Liver (tissue), 9 donors: Measurements from ENCODE around the gene AKAP13. TPM values are rescaled to one million over a fixed set of nuclear protein-coding genes. Genes with fewer than 3 reads are reported as not detected.

Experiments used
- DNase-seq: peaks from one replicate; pipeline ENCODE4 v3.0.0-alpha.2; 2017; ENCODE audit warnings: low spot score
- H3K27ac ChIP-seq, 2 donors: one replicate each; pipeline ENCODE4 v1.7.0; 2013; ENCODE audit warnings: inconsistent platforms in 2 of 2, low read length in 2 of 2, control low read depth in 1 of 2, low read depth in 1 of 2, mild to moderate bottlenecking in 1 of 2
- H3K27me3 ChIP-seq, 4 donors: one replicate each; pipeline versions ENCODE4 v1.6.1 to v1.7.0; 2013; ENCODE audit warnings: low read length in 3 of 4, inconsistent platforms in 1 of 4, mild to moderate bottlenecking in 1 of 4, moderate library complexity in 1 of 4; ENCODE audit not compliant: control insufficient read depth in 4 of 4, insufficient read depth in 4 of 4
- H3K36me3 ChIP-seq, 4 donors: one replicate each; pipeline versions ENCODE4 v1.6.1 to v1.7.0; 2013; ENCODE audit warnings: low read length in 3 of 4, mild to moderate bottlenecking in 3 of 4, low read depth in 1 of 4, moderate library complexity in 1 of 4; ENCODE audit not compliant: control insufficient read depth in 4 of 4, insufficient read depth in 3 of 4
- H3K4me1 ChIP-seq, 4 donors: one replicate each; pipeline versions ENCODE4 v1.6.1 to v1.7.0; 2013; ENCODE audit warnings: low read length in 3 of 4, mild to moderate bottlenecking in 3 of 4, moderate library complexity in 1 of 4; ENCODE audit not compliant: control insufficient read depth in 4 of 4, insufficient read depth in 4 of 4
- H3K4me3 ChIP-seq, 3 donors: one replicate each; pipeline versions ENCODE4 v1.6.1 to v1.7.0; 2013; ENCODE audit warnings: low read length in 3 of 3, control low read depth in 1 of 3, low read depth in 1 of 3, mild to moderate bottlenecking in 1 of 3
- H3K9ac ChIP-seq, 2 donors: one replicate each; pipeline ENCODE4 v1.7.0; 2013; ENCODE audit warnings: low read length in 2 of 2, mild to moderate bottlenecking in 2 of 2, moderate library complexity in 2 of 2, control low read depth in 1 of 2, low read depth in 1 of 2
- H3K9me3 ChIP-seq, 4 donors: one replicate each; pipeline versions ENCODE4 v1.6.1 to v1.7.0; 2013; ENCODE audit warnings: low read length in 3 of 4; ENCODE audit not compliant: control insufficient read depth in 4 of 4
- EGR1 ChIP-seq, 2 donors: IDR thresholded peaks; 2 replicates each; pipeline ENCODE4 v1.6.1; 2016 to 2018; ENCODE audit warnings: antibody characterized with exemption in 2 of 2, low read depth in 2 of 2
- FOXA1 ChIP-seq: IDR thresholded peaks from 2 replicates; pipeline ENCODE4 v1.6.1; 2016; ENCODE audit warnings: antibody characterized with exemption
- FOXA2 ChIP-seq: IDR thresholded peaks from 2 replicates; pipeline ENCODE4 v1.6.1; 2016; ENCODE audit warnings: antibody characterized with exemption
- GABPA ChIP-seq, 2 donors: IDR thresholded peaks in 1 of 2; conservative IDR thresholded peaks in 1 of 2; 2 replicates each; pipeline ENCODE4 v1.6.1; 2016; ENCODE audit warnings: antibody characterized with exemption in 2 of 2, mild to moderate bottlenecking in 1 of 2, moderate library complexity in 1 of 2
- HNF4A ChIP-seq, 2 donors: conservative IDR thresholded peaks; 2 replicates each; pipeline ENCODE4 v1.6.1; 2016; ENCODE audit warnings: antibody characterized with exemption in 2 of 2, mild to moderate bottlenecking in 2 of 2
- HNF4G ChIP-seq: IDR thresholded peaks from 2 replicates; pipeline ENCODE4 v1.6.1; 2016; ENCODE audit warnings: antibody characterized with exemption
- JUND ChIP-seq, 2 donors: IDR thresholded peaks; 2 replicates each; pipeline ENCODE4 v1.6.1; 2016; ENCODE audit warnings: antibody characterized with exemption in 2 of 2
- NR2F2 ChIP-seq: IDR thresholded peaks from 2 replicates; pipeline ENCODE4 v1.6.1; 2016; ENCODE audit warnings: antibody characterized with exemption
- RAD21 ChIP-seq, 2 donors: IDR thresholded peaks; 2 replicates each; pipeline ENCODE4 v1.6.1; 2016; ENCODE audit warnings: antibody characterized with exemption in 2 of 2, mild to moderate bottlenecking in 2 of 2
- RXRA ChIP-seq, 2 donors: IDR thresholded peaks; 2 replicates each; pipeline ENCODE4 v1.6.1; 2017 to 2018; ENCODE audit warnings: antibody characterized with exemption in 2 of 2, mild to moderate bottlenecking in 1 of 2
- SP1 ChIP-seq: IDR thresholded peaks from 2 replicates; pipeline ENCODE4 v1.6.1; 2018; ENCODE audit warnings: antibody characterized with exemption, mild to moderate bottlenecking
- TAF1 ChIP-seq: conservative IDR thresholded peaks from 2 replicates; pipeline ENCODE4 v1.6.1; 2016; ENCODE audit warnings: antibody characterized with exemption, mild to moderate bottlenecking
- YY1 ChIP-seq: IDR thresholded peaks from 2 replicates; pipeline ENCODE4 v1.6.1; 2016; ENCODE audit warnings: antibody characterized with exemption, mild to moderate bottlenecking
- WGBS: extraction: QIAGEN DNeasy Blood & Tissue Kit; methylation state at CpG from one replicate; pipeline ENCODE4 v1.1.7; 2013; 5-methylcytosine and 5-hydroxymethylcytosine counted together
- polyA plus RNA-seq, 2 donors: library from polyadenylated mRNA; stranded (reverse) in 1 of 2; unstranded in 1 of 2; fragments of 200-250 nt in 1 of 2; fragments of >200 nt in 1 of 2; fragmentation: Nextera tagmentation in 1 of 2; extraction: Ambion mirVana in 1 of 2; gene quantifications; one replicate each; pipeline versions ENCODE4 v1.2.1 to v1.2.3, GENCODE V29; 2013 to 2015
- total RNA-seq, 2 donors: library from RNA; depleted of rRNA; stranded (reverse); fragments of >200 nt; gene quantifications; one replicate each; pipeline ENCODE4 v1.2.3, GENCODE V29; 2014
- TF ChIP-seq, protein P1 (sequence below): IDR thresholded peaks from 2 replicates; pipeline ENCODE4 v1.6.1; 2016; ENCODE audit warnings: antibody characterized with exemption, mild to moderate bottlenecking
- TF ChIP-seq, protein P2 (sequence below): IDR thresholded peaks from 2 replicates; pipeline ENCODE4 v1.6.1; 2016; ENCODE audit warnings: antibody characterized with exemption
- TF ChIP-seq, protein P3 (sequence below): fragments of 150-350 bp; IDR thresholded peaks from 2 replicates; pipeline ENCODE4 v1.5.1; 2017; ENCODE audit warnings: improper control_type of control experiment, low read depth, low read length; ENCODE audit not compliant: missing input control
- TF ChIP-seq, protein P4 (sequence below): IDR thresholded peaks from 2 replicates; pipeline ENCODE4 v1.6.1; 2016; ENCODE audit warnings: antibody characterized with exemption
- TF ChIP-seq, protein P5 (sequence below): IDR thresholded peaks from 2 replicates; pipeline ENCODE4 v1.6.1; 2016; ENCODE audit warnings: antibody characterized with exemption
- donor health status: healthy.
- donor health status: healthy.
- donor health status: healthy.
- donor health status: healthy.
- donor health status: healthy.

Gene AKAP13
- total and polyA plus RNA-seq, 4 donors, result 18.6 to 92.3 (median 37.4) TPM

DNA sequence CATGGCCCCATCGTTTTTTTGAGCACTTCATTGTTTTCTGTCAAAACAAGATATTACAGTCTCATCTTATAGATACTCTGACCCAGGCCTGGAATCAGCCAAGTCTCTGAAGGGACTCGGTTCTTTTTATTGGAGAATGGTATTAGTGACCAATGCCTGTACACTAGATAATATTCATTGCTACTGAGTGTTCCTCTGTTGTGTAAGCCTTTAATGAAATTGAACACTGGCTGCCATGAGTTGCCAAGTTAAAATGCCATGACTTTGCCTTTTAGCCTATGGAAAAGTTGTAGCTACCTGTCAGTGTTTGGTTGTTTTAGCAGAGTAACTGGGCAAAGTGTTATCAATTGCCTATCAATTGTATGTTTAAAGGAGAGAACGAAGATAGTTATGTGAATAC, 134.0 kb downstream of the AKAP13 start:
- no peaks in the 10 kb centered on the region for H3K36me3 ChIP-seq
- H3K4me1 ChIP-seq, result peaks cover 0 to 5% (median 4%) of the 10 kb centered on the region in 4 donors
- DNase-seq, result no peak
- H3K9ac ChIP-seq, result no peak overlapping the region
- no peak overlapping the region for H3K27ac ChIP-seq
- no peaks in the 10 kb centered on the region for H3K27me3 ChIP-seq
- no peak overlapping the region for H3K4me3 ChIP-seq
- TF ChIP-seq GABPA (IDR thresholded peaks at IDR 0.05 in 1 of 2, conservative IDR thresholded peaks at IDR 0.05 in 1 of 2) (no peak), FOXA1 (no peak), FOXA2 (no peak), EGR1 (IDR thresholded peaks at IDR 0.05; ENCODE audit: low read depth in 2 of 2) (no peak), HNF4G (no peak), HNF4A (conservative IDR thresholded peaks at IDR 0.05) (no peak), RAD21 (IDR thresholded peaks at IDR 0.05) (no peak), RXRA (IDR thresholded peaks at IDR 0.05) (no peak), TAF1 (no peak), YY1 (no peak), NR2F2 (no peak), SP1 (no peak)
- TF ChIP-seq, protein P1, sequence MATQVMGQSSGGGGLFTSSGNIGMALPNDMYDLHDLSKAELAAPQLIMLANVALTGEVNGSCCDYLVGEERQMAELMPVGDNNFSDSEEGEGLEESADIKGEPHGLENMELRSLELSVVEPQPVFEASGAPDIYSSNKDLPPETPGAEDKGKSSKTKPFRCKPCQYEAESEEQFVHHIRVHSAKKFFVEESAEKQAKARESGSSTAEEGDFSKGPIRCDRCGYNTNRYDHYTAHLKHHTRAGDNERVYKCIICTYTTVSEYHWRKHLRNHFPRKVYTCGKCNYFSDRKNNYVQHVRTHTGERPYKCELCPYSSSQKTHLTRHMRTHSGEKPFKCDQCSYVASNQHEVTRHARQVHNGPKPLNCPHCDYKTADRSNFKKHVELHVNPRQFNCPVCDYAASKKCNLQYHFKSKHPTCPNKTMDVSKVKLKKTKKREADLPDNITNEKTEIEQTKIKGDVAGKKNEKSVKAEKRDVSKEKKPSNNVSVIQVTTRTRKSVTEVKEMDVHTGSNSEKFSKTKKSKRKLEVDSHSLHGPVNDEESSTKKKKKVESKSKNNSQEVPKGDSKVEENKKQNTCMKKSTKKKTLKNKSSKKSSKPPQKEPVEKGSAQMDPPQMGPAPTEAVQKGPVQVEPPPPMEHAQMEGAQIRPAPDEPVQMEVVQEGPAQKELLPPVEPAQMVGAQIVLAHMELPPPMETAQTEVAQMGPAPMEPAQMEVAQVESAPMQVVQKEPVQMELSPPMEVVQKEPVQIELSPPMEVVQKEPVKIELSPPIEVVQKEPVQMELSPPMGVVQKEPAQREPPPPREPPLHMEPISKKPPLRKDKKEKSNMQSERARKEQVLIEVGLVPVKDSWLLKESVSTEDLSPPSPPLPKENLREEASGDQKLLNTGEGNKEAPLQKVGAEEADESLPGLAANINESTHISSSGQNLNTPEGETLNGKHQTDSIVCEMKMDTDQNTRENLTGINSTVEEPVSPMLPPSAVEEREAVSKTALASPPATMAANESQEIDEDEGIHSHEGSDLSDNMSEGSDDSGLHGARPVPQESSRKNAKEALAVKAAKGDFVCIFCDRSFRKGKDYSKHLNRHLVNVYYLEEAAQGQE, result no peak
- TF ChIP-seq, protein P2, sequence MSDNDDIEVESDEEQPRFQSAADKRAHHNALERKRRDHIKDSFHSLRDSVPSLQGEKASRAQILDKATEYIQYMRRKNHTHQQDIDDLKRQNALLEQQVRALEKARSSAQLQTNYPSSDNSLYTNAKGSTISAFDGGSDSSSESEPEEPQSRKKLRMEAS, result no peak
- TF ChIP-seq, protein P3, sequence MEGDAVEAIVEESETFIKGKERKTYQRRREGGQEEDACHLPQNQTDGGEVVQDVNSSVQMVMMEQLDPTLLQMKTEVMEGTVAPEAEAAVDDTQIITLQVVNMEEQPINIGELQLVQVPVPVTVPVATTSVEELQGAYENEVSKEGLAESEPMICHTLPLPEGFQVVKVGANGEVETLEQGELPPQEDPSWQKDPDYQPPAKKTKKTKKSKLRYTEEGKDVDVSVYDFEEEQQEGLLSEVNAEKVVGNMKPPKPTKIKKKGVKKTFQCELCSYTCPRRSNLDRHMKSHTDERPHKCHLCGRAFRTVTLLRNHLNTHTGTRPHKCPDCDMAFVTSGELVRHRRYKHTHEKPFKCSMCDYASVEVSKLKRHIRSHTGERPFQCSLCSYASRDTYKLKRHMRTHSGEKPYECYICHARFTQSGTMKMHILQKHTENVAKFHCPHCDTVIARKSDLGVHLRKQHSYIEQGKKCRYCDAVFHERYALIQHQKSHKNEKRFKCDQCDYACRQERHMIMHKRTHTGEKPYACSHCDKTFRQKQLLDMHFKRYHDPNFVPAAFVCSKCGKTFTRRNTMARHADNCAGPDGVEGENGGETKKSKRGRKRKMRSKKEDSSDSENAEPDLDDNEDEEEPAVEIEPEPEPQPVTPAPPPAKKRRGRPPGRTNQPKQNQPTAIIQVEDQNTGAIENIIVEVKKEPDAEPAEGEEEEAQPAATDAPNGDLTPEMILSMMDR, result no peak
- TF ChIP-seq, protein P4, sequence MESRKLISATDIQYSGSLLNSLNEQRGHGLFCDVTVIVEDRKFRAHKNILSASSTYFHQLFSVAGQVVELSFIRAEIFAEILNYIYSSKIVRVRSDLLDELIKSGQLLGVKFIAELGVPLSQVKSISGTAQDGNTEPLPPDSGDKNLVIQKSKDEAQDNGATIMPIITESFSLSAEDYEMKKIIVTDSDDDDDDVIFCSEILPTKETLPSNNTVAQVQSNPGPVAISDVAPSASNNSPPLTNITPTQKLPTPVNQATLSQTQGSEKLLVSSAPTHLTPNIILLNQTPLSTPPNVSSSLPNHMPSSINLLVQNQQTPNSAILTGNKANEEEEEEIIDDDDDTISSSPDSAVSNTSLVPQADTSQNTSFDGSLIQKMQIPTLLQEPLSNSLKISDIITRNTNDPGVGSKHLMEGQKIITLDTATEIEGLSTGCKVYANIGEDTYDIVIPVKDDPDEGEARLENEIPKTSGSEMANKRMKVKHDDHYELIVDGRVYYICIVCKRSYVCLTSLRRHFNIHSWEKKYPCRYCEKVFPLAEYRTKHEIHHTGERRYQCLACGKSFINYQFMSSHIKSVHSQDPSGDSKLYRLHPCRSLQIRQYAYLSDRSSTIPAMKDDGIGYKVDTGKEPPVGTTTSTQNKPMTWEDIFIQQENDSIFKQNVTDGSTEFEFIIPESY, result no peak
- TF ChIP-seq, protein P5, sequence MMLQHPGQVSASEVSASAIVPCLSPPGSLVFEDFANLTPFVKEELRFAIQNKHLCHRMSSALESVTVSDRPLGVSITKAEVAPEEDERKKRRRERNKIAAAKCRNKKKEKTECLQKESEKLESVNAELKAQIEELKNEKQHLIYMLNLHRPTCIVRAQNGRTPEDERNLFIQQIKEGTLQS, result no peak
- no peaks in the 10 kb centered on the region for H3K9me3 ChIP-seq
- 79% methylated on average over 3 of the region's 3 CpGs for WGBS

DNA sequence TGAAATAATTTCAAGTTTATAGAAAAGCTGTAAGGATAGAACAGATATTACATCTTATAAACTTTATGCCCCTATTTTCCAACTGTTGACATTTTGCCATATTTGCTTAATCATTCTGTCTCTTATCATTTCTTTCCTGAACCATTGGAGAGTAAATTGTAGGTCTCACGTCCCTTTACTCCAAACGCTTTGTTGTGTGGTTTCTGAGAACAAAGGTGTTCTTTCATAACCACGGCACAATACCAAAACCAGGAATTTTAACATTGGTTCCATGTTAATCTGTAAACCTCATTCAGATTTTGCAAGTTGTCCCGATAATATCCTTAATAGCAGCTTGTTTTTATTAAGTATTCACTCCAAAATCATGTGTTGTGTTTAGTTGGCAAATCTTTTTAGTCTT, 134.8 kb downstream of the AKAP13 start:
- H3K36me3 ChIP-seq, result no peaks in the 10 kb centered on the region
- no peak for DNase-seq
- 27% methylated on average over 4 of the region's 4 CpGs for WGBS
- TF ChIP-seq YY1 (peak; percentile 64), RAD21 (IDR thresholded peaks at IDR 0.05) (peak in 1 of 2 donors; percentile 22), RXRA (IDR thresholded peaks at IDR 0.05) (peak in 1 of 2 donors; percentile 65), GABPA (IDR thresholded peaks at IDR 0.05 in 1 of 2, conservative IDR thresholded peaks at IDR 0.05 in 1 of 2) (no peak), JUND (IDR thresholded peaks at IDR 0.05) (no peak), EGR1 (IDR thresholded peaks at IDR 0.05; ENCODE audit: low read depth in 2 of 2) (no peak), FOXA2 (peak; percentile 27), HNF4A (conservative IDR thresholded peaks at IDR 0.05) (peak; percentile 27 to 67), NR2F2 (no peak)
- TF ChIP-seq, protein P2, result no peak
- TF ChIP-seq, protein P4, result peak; percentile 32
- TF ChIP-seq, protein P1, result peak; percentile 53
- H3K4me3 ChIP-seq, result no peak overlapping the region
- H3K27me3 ChIP-seq, result no peaks in the 10 kb centered on the region
- no peak overlapping the region for H3K9ac ChIP-seq
- peaks cover 0 to 5% (median 4%) of the 10 kb centered on the region in 4 donors for H3K4me1 ChIP-seq
- no peaks in the 10 kb centered on the region for H3K9me3 ChIP-seq
- no peak overlapping the region for H3K27ac ChIP-seq
